BJ (cell line): ENCODE data around the gene DLL4. TPM values are rescaled to one million over a fixed set of nuclear protein-coding genes. Genes with fewer than 3 reads are reported as not detected.

Experiments used
- CTCF ChIA-PET: fragments of 350-600 bp; formaldehyde crosslinking; extraction: SDS; loops from one replicate; lab custom pipeline; 2021; ENCODE audit warnings: antibody characterized with exemption, inconsistent platforms; lab: Yijun Ruan, JAX
- POLR2A ChIA-PET: fragments of 300-600 bp; sonication (Branson Sonifier 250); formaldehyde crosslinking; extraction: SDS; loops from one replicate; lab custom pipeline; 2021; ENCODE audit warnings: antibody characterized with exemption; lab: Charles Lee
- DNase-seq: peaks from one replicate; pipeline ENCODE4 v3.0.0-alpha.2; 2011; ENCODE audit warnings: low read depth
- H3K27me3 ChIP-seq: 2 replicates; pipeline ENCODE4 v1.6.0; 2011; ENCODE audit warnings: low read length; ENCODE audit not compliant: control insufficient read depth, insufficient read depth
- H3K36me3 ChIP-seq: 2 replicates; pipeline ENCODE4 v1.5.1; 2011; ENCODE audit warnings: low read length; ENCODE audit not compliant: control insufficient read depth, insufficient read depth
- H3K4me3 ChIP-seq: 2 replicates; pipeline ENCODE4 v1.5.1; 2011; ENCODE audit warnings: low read depth, mild to moderate bottlenecking, control low read depth, low read length
- CTCF ChIP-seq: IDR thresholded peaks from 2 replicates; pipeline ENCODE4 v1.5.1; 2011; ENCODE audit warnings: low read depth, mild to moderate bottlenecking, control low read depth, inconsistent platforms, low read length, moderate library complexity; ENCODE audit not compliant: insufficient read depth
- polyA plus RNA-seq: library from polyadenylated mRNA; depleted of rRNA; stranded (reverse); fragments of >200 nt; gene quantifications from 2 replicates; pipeline ENCODE4 v1.2.3, GENCODE V29; 2011

DLL4 gene
- polyA plus RNA-seq, 1 experiment, result 0.47 TPM

- no peak for DNase-seq
- ChIA-PET CTCF (interaction anchor here (0.9 to 4.5 kb wide), 4 partner anchors 15 to 109 kb away, joined by 3 to 43 read pairs (median 13); no protein-coding TSS in a partner anchor), POLR2A (no interaction called here)
- no peak for TF ChIP-seq CTCF
- no peak overlapping the region for H3K4me3 ChIP-seq
- no peaks in the 10 kb centered on the region for H3K36me3 ChIP-seq
- H3K27me3 ChIP-seq, result no peaks in the 10 kb centered on the region
Observed at GRCh38 chr15:40912478-40912877, 16.7 kb upstream of the DLL4 start.

GRCh38 chr15:40914013-40914412 lies 15.1 kb upstream of the DLL4 start:
- no peak overlapping the region for H3K4me3 ChIP-seq
- TF ChIP-seq CTCF, result no peak
- no peaks in the 10 kb centered on the region for H3K27me3 ChIP-seq
- CTCF ChIA-PET, result interaction anchor here (1.1 kb wide), 1 partner anchor 8 kb away, joined by 6 read pairs; no protein-coding TSS in a partner anchor
- POLR2A ChIA-PET, result no interaction called here
- H3K36me3 ChIP-seq, result no peaks in the 10 kb centered on the region
- no peak for DNase-seq

GRCh38 chr15:40914486-40914885 lies 14.7 kb upstream of the DLL4 start:
- CTCF ChIA-PET, result interaction anchor here (1.0 to 2.2 kb wide), 5 partner anchors 9 to 316 kb away, joined by 3 to 6 read pairs (median 4); partner anchors contain the start of genes CHP1, DLL4 and EXD1
- H3K36me3 ChIP-seq, result no peaks in the 10 kb centered on the region
- TF ChIP-seq CTCF, result no peak
- DNase-seq, result no peak
- no peaks in the 10 kb centered on the region for H3K27me3 ChIP-seq
- POLR2A ChIA-PET, result no interaction called here
- H3K4me3 ChIP-seq, result no peak overlapping the region

- no peak for TF ChIP-seq CTCF
- no peaks in the 10 kb centered on the region for H3K36me3 ChIP-seq
- CTCF ChIA-PET, result interaction anchor here (0.9 to 2.2 kb wide), 7 partner anchors 9 to 316 kb away, joined by 3 to 6 read pairs (median 3); partner anchors contain the start of genes CHP1, DLL4 and EXD1
- no peaks in the 10 kb centered on the region for H3K27me3 ChIP-seq
- POLR2A ChIA-PET, result no interaction called here
- no peak for DNase-seq
- no peak overlapping the region for H3K4me3 ChIP-seq
Observed at GRCh38 chr15:40915116-40915661, 14.0 kb upstream of the DLL4 start.

- no peak for TF ChIP-seq CTCF
- no peaks in the 10 kb centered on the region for H3K36me3 ChIP-seq
- H3K27me3 ChIP-seq, result no peaks in the 10 kb centered on the region
- no peak for DNase-seq
- ChIA-PET CTCF (interaction anchor here (0.9 to 2.2 kb wide), 8 partner anchors 9 to 315 kb away, joined by 3 to 6 read pairs (median 3); partner anchors contain the start of genes CHP1, DLL4 and EXD1), POLR2A (no interaction called here)
- H3K4me3 ChIP-seq, result no peak overlapping the region
Observed at GRCh38 chr15:40915679-40916078, 13.5 kb upstream of the DLL4 start.
